ENCODE results near the gene POTEB3. TPM values are rescaled to one million over a fixed set of nuclear protein-coding genes. Genes with fewer than 3 reads are reported as not detected.
"Not testable (repeated sequence)": the region's sequence is repeated elsewhere in the genome, so short reads cannot be mapped to it uniquely, and the experiment has no call there.

Gene POTEB3
- total RNA-seq (2014; rRNA removed; shearing (Covaris generic)), result not detected in 2 replicates

DNA sequence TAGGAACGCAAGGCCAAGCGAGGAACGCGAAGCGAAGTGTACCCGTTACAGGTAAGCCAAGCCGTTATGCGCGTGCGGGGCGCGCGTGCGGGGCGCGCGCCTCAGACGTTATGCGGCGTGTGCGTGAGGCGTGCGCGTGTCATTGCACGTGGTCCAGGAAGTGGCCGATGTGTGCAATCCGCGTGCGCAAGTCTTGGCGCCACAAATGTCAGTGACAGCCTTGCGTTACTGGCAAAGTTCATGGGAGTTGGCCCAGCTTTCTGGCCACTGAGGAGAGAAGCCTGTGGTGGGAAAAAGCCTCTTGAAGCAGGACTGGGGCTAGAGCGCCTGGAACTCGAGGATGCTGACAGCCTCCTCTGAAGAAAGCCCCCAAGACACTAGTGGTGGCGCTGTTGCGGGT lies at the start of gene POTEB3:
POTEB3 (minus strand) TSS at position 101 of the 400 bp plus-strand sequence. CDS start 488 bp downstream, outside the sequence.
- DNase-seq (ENCODE audit: low read depth), result not testable (repeated sequence)

DNA sequence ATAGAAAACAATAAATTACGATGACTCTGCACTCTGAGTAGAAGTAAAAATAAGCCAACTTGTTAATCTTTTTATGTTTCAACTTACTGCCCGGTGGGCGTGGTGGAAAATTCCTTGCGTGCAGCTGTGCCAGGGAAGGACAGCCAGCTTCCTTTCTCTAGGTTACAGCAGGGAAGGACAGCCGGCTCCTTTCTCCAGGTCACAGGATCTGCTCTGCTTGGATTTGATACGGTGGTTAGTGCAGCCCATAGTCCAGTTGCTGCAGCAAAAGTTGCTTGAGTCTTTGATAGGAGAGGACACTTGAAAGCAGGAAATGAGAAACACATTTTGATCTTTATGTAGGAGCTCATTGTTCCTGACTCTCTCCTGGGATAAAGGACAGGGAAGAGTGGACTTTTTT lies 13.4 kb upstream of the POTEB3 start:
- DNase-seq (ENCODE audit: low read depth), result not testable (repeated sequence)

DNA sequence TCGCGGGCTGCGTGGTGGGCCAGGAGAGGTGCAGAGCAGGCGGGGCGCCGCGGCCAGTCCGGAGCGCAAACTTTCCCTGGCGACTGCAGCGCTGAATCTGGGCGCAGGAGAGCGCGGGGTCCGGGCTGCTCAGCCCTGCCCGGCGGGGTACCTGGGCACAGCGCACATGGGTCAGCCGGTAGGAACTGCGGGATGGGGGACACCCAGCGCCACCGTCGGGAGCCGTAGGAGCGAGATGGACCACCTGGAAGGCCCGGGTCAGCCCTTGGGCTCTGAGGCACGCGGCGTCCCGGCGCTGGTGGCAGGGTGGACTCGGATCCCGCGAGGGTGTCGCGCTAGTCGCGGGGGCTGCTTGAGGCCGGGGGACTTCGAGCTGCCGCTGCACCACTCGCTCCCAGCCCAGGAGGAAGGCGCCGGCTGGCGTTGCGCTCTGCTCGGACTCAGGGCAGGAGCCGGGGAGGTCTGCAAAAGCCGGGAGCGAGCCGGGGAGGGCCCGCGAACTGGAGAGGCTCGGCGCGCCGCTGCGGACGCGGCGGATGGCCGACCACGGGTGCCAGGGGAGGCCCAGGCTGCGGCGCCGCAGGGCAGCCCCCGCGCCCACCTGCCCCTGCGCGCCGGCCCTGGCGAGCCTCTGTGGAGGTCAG lies 11.7 kb upstream of the POTEB3 start:
- DNase-seq (ENCODE audit: low read depth), result not testable (repeated sequence)

DNA sequence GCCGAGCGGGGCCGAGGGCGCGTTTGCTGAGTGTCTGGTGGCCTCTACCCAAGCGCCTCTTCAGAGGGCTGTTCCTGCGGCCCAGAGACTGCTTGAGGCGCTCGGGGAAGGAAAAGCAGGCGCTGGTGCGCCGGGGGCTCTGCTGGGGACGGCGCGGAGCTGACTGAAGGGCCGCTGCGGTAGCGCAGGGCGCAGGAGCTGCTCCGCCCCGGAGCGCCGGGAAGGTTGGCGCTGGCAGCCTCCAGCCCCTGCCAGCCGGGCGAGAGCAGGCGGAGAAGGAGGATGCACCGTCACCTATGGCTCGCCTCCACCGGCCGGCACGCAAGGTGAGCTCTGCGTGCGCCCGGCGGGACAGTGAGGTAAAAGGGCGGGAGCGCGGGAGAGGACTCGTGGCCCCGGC lies 11.2 kb upstream of the POTEB3 start:
- not testable (repeated sequence) for DNase-seq (ENCODE audit: low read depth)

DNA sequence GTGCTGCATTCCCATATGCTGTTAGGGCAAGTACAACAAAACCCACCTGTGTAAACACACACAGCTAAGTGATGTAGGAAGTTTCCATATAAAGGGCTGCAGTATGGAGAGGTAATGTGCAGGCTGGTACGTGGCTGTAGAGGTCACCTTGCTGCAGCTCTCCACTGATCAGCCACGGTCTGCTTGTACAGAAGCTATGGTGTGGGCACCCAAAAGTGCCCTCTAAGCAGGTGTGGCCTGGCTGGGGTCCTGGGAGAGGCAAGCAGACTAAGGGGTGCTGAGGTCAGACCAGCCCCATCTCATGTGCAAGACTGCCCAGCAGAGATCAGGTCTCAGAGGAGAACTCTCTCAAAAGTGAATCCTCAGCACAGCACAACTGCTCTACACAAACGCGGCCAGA lies 32.9 kb downstream of the POTEB3 start:
- not testable (repeated sequence) for DNase-seq (ENCODE audit: low read depth)

DNA sequence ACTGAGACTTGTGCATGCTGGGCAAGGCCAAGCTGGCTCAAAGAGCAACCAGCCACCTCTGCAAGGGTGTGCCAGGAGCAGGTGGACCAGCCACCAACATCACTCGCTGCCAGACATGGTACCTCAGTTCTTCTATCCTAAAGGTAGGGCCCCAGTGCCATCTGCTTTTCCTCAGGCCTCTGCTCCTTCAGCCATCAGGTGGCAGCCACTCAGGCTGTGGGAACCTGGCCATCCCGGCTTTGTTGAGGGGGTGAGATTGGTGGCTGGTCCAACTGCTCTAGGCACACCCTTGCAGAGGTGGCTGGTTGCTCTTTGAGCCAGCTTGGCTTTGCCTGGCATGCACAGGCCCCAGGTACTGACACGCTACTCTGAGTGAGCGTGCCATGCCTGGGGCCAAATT lies 38.8 kb downstream of the POTEB3 start:
- DNase-seq (ENCODE audit: low read depth), result not testable (repeated sequence)

DNA sequence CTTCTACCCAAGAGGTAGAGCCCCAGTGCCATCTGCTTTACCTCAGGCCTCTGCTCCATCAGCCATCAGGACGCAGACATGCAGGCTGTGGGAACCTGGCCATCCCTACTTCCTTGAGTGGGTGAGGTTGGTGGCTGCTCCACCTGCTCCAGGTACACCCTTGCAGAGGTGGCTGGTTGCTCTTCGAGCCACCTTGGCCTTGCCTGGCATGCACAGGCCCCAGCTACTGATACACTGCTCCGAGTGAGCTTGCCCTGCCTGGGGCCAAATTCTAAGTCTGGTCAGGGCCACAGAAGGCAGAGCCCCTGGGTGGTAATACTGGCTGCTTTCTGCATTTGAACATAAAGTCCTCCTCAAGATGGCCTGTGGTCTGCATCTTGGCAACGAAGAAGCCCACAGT lies 41.2 kb downstream of the POTEB3 start:
- not testable (repeated sequence) for DNase-seq (ENCODE audit: low read depth)

DNA sequence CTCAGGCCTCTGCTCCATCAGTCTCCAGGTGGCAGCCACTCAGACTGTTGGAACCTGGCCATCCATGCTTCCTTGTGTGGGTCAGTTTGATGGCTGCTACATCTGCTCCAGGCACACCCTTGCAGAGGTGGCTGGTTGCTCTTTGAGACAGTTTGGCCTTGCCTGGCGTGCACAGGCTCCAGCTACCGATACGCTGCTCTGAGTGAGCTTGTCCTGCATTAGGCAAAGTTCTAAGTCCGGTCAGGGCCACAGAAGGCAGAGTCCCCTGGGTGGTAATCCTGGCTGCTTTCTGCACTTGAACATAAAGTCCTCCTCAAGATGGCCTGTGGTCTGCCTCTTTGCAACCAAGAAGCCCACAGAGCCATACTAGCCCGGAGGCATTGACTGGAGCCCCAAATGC lies 41.8 kb downstream of the POTEB3 start:
- not testable (repeated sequence) for DNase-seq (ENCODE audit: low read depth)

DNA sequence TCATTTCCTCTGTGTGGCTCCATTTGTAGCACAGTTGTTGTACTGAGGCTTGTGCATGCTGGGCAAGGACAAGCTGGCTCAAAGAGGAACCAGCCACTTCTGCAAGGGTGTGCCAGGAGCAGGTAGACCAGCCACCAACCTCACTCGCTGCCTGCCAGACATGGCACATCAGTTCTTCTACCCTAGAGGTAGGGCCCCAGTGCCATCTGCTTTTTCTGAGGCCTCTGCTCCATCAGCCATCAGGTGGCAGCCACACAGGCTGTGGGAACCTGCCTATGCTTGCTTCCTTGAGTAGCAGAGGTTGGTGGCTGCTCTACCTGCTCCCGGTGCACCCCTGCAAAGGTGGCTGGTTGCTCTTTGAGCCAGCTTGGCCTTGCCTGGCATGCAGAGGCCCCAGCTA lies 42.6 kb downstream of the POTEB3 start:
- not testable (repeated sequence) for DNase-seq (ENCODE audit: low read depth)

DNA sequence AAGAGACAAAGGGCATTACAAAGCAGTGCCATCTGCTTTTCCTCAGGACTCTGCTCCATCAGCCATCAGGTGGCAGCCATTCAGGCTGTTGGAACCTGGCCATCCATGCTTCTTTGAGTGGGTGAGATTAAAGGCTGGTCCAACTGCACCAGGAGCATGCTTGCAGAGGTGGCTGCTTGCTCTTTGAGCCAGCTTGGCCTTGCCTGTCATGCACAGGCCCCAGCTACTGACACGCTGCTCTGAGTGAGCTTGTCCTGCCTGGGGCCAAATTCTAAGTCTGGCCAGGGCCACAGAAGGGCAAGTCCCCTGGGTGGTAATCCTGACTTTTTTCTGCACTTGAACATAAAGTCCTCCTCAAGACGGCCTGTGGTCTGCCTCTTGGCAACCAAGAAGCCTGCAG lies 43.1 kb downstream of the POTEB3 start:
- DNase-seq (ENCODE audit: low read depth), result not testable (repeated sequence)

DNA sequence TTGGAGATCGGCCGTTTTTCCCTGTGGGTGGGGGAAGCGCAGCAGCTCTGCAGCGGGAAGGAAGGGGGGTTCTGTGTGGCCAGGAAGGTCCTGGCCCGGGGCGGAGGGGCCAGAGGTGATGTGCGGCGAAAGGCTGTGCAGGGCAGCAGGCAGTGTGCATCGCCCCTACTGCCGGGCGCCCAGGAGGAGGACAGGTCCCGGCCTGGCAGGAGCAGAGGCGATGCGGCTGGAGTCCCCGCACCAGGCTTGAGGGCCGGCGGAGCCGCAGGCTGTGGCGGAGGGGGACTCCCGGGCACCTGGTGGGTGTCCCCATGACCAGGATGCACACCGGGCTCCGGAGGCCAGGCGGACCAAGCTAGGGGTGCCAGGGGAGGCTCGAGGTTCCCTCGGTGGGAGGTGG lies 54.3 kb downstream of the POTEB3 start:
- DNase-seq (ENCODE audit: low read depth), result not testable (repeated sequence)

DNA sequence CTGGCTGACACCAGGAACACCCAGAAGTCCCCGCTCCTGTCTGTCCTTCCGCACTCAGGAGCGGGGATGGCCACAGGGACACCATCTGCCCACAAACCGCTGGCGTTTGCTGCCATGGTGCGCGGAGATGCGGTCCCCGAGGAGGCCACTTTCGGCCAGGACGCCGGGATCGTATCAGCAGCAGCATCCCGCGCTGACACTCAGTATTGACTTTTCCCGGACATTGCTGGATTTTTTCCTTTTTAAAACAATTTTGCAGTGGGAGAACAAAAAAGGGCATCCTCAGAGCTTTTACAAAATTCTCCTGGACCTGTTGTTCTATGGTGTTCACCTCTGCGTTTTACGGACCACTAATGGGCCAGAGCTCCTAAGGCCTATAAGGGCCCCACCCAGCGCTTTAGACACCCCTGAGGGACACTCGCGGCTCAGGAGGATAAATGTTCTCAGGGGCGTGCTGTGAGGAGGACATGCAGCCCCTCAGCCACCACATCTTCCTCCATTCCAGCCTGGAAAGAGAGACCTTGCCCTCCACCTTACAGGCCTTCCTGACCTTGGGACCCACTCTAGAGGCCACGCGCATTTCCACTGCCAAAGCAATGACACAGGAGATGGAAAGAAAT lies 56.3 kb downstream of the POTEB3 start:
- DNase-seq (ENCODE audit: low read depth), result not testable (repeated sequence)

DNA sequence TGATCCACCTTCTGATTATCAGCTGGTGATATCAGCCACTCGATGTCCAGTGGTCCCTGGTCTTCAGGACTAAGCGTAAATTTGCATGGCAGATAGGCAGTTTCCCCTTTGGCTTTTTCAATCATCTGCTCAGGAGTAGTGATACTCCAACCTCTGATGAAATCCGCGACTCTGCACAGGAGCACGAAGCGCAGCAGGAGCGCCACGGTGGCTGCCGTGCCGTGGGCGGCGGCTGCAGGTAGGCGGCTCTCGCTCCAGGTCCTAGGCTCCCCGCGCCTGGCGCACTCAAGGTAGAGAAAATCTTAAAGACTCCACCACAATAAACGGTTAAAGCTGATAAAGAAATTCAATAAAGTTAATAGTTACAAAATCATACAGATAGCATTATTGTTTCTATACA lies 66.6 kb downstream of the POTEB3 start:
- DNase-seq (ENCODE audit: low read depth), result not testable (repeated sequence)

DNA sequence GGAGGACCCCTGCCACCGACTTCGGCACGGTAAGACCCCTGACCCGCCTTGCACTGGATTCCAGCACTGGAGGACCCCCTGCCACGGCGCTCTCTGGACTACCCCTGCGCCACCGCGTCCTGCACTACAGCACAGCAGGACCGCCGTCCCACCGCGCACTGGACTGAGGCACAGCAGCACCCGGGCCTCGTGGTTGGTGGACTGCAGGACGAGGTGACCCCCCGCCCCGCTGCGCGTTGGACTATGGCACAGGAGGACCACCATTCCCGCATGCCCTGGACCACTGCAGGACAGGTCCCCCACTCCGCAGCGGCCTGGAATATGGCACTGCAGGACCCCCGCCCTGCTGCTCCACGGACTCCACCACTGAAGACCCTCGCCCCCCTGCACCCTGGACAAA lies 71.1 kb downstream of the POTEB3 start:
- not testable (repeated sequence) for DNase-seq (ENCODE audit: low read depth)

DNA sequence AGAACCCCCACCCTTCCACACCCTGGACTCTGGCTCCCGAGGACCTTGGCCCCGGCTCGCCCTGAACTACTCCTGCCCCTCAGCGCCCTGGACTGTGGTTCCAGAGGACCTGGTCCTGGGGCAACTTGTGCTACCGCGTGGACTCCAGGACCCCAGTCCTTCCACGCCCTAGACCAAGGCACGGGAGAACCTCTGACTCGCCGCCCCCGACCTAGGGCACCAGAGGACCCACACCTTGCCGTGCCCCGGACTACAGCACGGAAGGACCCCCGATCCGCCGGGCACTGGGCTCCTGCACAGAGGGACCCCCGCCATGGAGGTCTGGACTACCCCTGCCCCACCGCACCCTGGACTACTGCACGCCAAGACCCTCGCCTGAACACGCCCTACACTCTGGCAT lies 71.7 kb downstream of the POTEB3 start:
- not testable (repeated sequence) for DNase-seq (ENCODE audit: low read depth)
